CD4-positive, alpha-beta T cell (primary cell): ENCODE results near the gene UNC93A. TPM values are rescaled to one million over a fixed set of nuclear protein-coding genes. Genes with fewer than 3 reads are reported as not detected.

Experiments used
- ATAC-seq: fragments of 200-7000 bp; cut with Tn5 transposase; one replicate; pipeline ENCODE4 v1.10.0; 2022; ENCODE audit warnings: mild to moderate bottlenecking; ENCODE audit not compliant: poor library complexity
- CTCF ChIA-PET: fragments of 350-600 bp; sonication (Branson Sonifier 250); formaldehyde crosslinking; loops from one replicate; lab custom pipeline; 2021; ENCODE audit warnings: antibody characterized with exemption, inconsistent platforms; lab: Charles Lee
- POLR2A ChIA-PET: fragments of 350-600 bp; sonication (Branson Sonifier 250); formaldehyde crosslinking; loops from one replicate; lab custom pipeline; 2021; ENCODE audit warnings: antibody characterized with exemption, inconsistent platforms; lab: Charles Lee
- DNase-seq, 14 experiments: peaks; one replicate each; pipeline ENCODE4 v3.0.0-alpha.2; 2013 to 2020; ENCODE audit warnings: mixed read lengths in 2 of 14
- H3K27ac ChIP-seq, 2 donors: one replicate each; pipeline versions ENCODE4 v1.5.1 to v1.7.0; 2013; ENCODE audit warnings: low read length in 2 of 2, low read depth in 1 of 2, mild to moderate bottlenecking in 1 of 2
- H3K27me3 ChIP-seq, 2 experiments: 1 replicate in 1 of 2; 2 replicates in 1 of 2; pipeline versions ENCODE4 v1.6.1 to v1.7.0; 2013; ENCODE audit warnings: low read length in 2 of 2, control low read depth in 1 of 2, mild to moderate bottlenecking in 1 of 2, moderate library complexity in 1 of 2; ENCODE audit not compliant: insufficient read depth in 2 of 2, control insufficient read depth in 1 of 2
- H3K36me3 ChIP-seq: one replicate; pipeline ENCODE4 v1.6.1; 2013; ENCODE audit warnings: low read length, control low read depth; ENCODE audit not compliant: insufficient read depth
- H3K4me1 ChIP-seq: one replicate; pipeline ENCODE4 v1.6.1; 2013; ENCODE audit warnings: low read length, control low read depth; ENCODE audit not compliant: insufficient read depth
- H3K4me3 ChIP-seq: one replicate; pipeline ENCODE4 v1.5.1; 2013; ENCODE audit warnings: mild to moderate bottlenecking, low read length, moderate library complexity
- H3K9me3 ChIP-seq, 2 experiments: 1 replicate in 1 of 2; 2 replicates in 1 of 2; pipeline versions ENCODE4 v1.6.1 to v1.7.0; 2013; ENCODE audit warnings: low read length in 2 of 2, mild to moderate bottlenecking in 2 of 2, control low read depth in 1 of 2, moderate library complexity in 1 of 2; ENCODE audit not compliant: control insufficient read depth in 1 of 2, insufficient read depth in 1 of 2
- H3K27ac Mint-ChIP-seq: one replicate; pipeline ENCODE4 v1.8.0; 2020; ENCODE audit warnings: mixed read lengths
- H3K27me3 Mint-ChIP-seq: one replicate; pipeline ENCODE4 v1.8.0; 2021; ENCODE audit warnings: mixed read lengths
- H3K36me3 Mint-ChIP-seq: one replicate; pipeline ENCODE4 v1.8.0; 2021; ENCODE audit warnings: low read depth, mixed read lengths
- H3K4me1 Mint-ChIP-seq: one replicate; pipeline ENCODE4 v1.8.0; 2021; ENCODE audit warnings: low read depth, mixed read lengths
- H3K4me3 Mint-ChIP-seq: one replicate; pipeline ENCODE4 v1.8.0; 2020; ENCODE audit warnings: mild to moderate bottlenecking, mixed read lengths
- H3K9me3 Mint-ChIP-seq: one replicate; pipeline ENCODE4 v1.8.0; 2020; ENCODE audit warnings: mixed read lengths
- CTCF ChIP-seq: fragments of 200-600 bp; IDR thresholded peaks from one replicate; pipeline ENCODE4 v1.8.0; 2022; ENCODE audit warnings: antibody characterized with exemption, mild to moderate bottlenecking
- intact Hi-C, 2 experiments: fragments of 100-400 bp; cut with DNase I in 1 of 2; cut with micrococcal nuclease in 1 of 2; formaldehyde crosslinking; loops; one replicate each; pipeline versions ENCODE4 v1.15.1 to v1.9.0; 2023 to 2025; cut with DNase I, micrococcal nuclease
- total RNA-seq, 174 experiments: library from RNA in 2 of 174; stranded (reverse) in 2 of 174; gene quantifications; one replicate each; pipeline ENCODE4 v1.2.3 and lab custom pipeline; 2021 to 2026

Gene UNC93A
- total RNA-seq, 2 experiments from 2014 or later: not detected

GRCh38 chr6:167293590-167294091 is 2.5 kb downstream of the UNC93A start:
- Mint-ChIP-seq H3K27ac (no peak overlapping the region), H3K4me3 (no peak overlapping the region), H3K9me3 (no peaks in the 10 kb centered on the region), H3K4me1 (peaks cover under 1% of the 10 kb centered on the region), H3K27me3 (peaks cover 13% of the 10 kb centered on the region), H3K36me3 (no peaks in the 10 kb centered on the region)
- CTCF ChIA-PET: no interaction called here
- intact Hi-C loops: loop anchor here in 1 of 2 experiments (5.0 kb wide), 2 partner anchors 59 to 609 kb away; no protein-coding TSS in a partner anchor
- ATAC-seq (no peak), DNase-seq (no peak)
- no peaks in the 10 kb centered on the region for H3K36me3 ChIP-seq
- POLR2A ChIA-PET: no interaction called here
- H3K27me3 ChIP-seq: peaks cover 0 to 5% of the 10 kb centered on the region in 2 experiments
- H3K4me3 ChIP-seq: no peak overlapping the region
- no peaks in the 10 kb centered on the region for H3K4me1 ChIP-seq
- no peak overlapping the region for H3K27ac ChIP-seq
- no peak for TF ChIP-seq CTCF
- H3K9me3 ChIP-seq: peaks cover 0 to 3% of the 10 kb centered on the region in 2 experiments

GRCh38 chr6:167294241-167294640 is 3.1 kb downstream of the UNC93A start:
- ATAC-seq: no peak
- Histone ChIP-seq H3K4me3 (no peak overlapping the region), H3K27ac (no peak overlapping the region), H3K27me3 (peaks cover 0 to 5% of the 10 kb centered on the region in 2 experiments), H3K4me1 (no peaks in the 10 kb centered on the region), H3K36me3 (no peaks in the 10 kb centered on the region), H3K9me3 (peaks cover 0 to 3% of the 10 kb centered on the region in 2 experiments)
- POLR2A ChIA-PET: no interaction called here
- TF ChIP-seq CTCF: no peak
- Mint-ChIP-seq H3K4me3 (no peak overlapping the region), H3K4me1 (no peaks in the 10 kb centered on the region), H3K27ac (no peak overlapping the region), H3K9me3 (no peaks in the 10 kb centered on the region), H3K27me3 (peaks cover 13% of the 10 kb centered on the region), H3K36me3 (no peaks in the 10 kb centered on the region)
- DNase-seq: no peak
- intact Hi-C loops: loop anchor here in 1 of 2 experiments (5.0 kb wide), 2 partner anchors 58 to 608 kb away; no protein-coding TSS in a partner anchor
- CTCF ChIA-PET: no interaction called here

- no peaks in the 10 kb centered on the region for H3K4me1 ChIP-seq
- no peak overlapping the region for H3K4me3 ChIP-seq
- H3K9me3 ChIP-seq: peaks cover 0 to 3% of the 10 kb centered on the region in 2 experiments
- H3K27me3 ChIP-seq: peaks cover 2 to 5% of the 10 kb centered on the region in 2 experiments
- no peak for TF ChIP-seq CTCF
- ChIA-PET CTCF (no interaction called here), POLR2A (no interaction called here)
- H3K9me3 Mint-ChIP-seq: no peaks in the 10 kb centered on the region
- intact Hi-C loops: loop anchor here in 1 of 2 experiments (5.0 kb wide), 2 partner anchors 57 to 607 kb away; no protein-coding TSS in a partner anchor
- peaks cover 16% of the 10 kb centered on the region for H3K27me3 Mint-ChIP-seq
- DNase-seq (no peak), ATAC-seq (no peak)
- no peak overlapping the region for H3K4me3 Mint-ChIP-seq
- no peak overlapping the region for H3K27ac Mint-ChIP-seq
- no peaks in the 10 kb centered on the region for H3K36me3 ChIP-seq
- no peaks in the 10 kb centered on the region for H3K4me1 Mint-ChIP-seq
- no peaks in the 10 kb centered on the region for H3K36me3 Mint-ChIP-seq
- H3K27ac ChIP-seq: no peak overlapping the region
Measured at GRCh38 chr6:167294651-167295494, 3.8 kb downstream of the UNC93A start.
